ENCODE results near the gene SLC5A12.

Gene SLC5A12, protein sequence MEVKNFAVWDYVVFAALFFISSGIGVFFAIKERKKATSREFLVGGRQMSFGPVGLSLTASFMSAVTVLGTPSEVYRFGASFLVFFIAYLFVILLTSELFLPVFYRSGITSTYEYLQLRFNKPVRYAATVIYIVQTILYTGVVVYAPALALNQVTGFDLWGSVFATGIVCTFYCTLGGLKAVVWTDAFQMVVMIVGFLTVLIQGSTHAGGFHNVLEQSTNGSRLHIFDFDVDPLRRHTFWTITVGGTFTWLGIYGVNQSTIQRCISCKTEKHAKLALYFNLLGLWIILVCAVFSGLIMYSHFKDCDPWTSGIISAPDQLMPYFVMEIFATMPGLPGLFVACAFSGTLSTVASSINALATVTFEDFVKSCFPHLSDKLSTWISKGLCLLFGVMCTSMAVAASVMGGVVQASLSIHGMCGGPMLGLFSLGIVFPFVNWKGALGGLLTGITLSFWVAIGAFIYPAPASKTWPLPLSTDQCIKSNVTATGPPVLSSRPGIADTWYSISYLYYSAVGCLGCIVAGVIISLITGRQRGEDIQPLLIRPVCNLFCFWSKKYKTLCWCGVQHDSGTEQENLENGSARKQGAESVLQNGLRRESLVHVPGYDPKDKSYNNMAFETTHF

DNA sequence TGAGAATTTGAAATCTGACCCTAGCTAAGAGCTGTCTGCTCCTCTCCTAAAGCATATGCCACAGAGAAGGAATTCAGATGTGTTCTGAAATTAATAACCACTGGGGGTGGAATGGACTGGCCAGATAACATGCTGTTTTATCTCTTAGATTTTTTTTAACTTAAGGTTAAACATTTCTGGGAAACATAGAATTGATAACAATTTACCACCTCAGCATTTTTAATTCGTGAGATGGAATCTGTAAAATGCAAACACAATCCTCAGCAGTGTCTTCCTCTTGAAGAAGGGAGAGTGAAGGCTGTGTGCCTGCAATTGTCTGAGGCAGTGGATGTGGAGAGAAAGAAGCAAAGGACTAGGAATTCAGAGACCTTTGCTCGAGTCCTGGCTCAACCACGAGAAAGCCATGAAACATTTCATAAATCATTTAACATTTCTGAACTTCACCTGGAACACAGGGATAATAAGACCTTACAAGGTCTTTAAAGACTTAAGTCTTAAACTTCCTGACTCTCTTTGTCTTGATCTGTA, at the start of gene SLC5A12:
Gene SLC5A12, minus strand, starts transcription at position 113 of the 528 bp plus-strand sequence. CDS start 346 bp downstream, outside the sequence.
- DNase-seq = no peak

DNA sequence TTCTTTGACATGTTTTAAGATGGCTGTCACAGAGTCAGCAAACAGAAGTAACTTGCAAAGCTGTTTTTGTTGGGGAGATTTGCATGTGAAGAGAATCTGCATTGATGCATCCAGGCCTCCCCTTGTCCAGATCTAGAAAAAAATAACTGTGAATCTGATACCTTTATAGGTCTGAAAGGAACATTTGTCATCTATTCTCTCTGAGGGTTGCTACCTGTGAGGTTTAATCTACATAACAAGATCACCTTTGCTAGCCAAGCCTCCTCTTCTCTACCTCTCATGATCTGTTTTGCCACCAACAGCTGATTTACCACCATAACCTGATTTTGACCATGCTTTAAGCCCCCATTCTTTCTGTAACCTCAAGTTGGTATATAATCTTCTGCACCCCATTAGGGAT, 47.2 kb upstream of the SLC5A12 start:
- no peak for DNase-seq

GRCh38 chr11:26767060-26767459, 45.2 kb upstream of the SLC5A12 start:
- no peak for DNase-seq

DNA sequence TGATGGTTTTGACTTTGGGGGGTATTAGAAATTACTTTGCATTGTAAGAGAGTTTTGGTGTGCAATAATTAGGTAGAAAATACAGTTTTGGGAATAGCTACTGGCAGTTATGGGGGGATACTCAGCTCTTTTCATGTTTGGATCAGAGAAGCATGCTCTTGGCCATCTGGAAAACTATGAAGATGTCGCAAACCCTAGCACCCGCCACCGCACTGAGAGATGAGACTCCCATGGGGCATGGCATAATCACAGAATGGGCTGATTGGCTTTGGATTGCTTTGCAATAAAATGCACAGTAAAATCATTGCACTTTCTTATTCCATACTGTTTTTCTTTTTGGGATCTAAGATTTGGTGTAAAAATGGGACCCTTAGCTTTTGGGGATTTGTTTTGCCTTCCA, 43.5 kb upstream of the SLC5A12 start:
- no peak for DNase-seq

DNA sequence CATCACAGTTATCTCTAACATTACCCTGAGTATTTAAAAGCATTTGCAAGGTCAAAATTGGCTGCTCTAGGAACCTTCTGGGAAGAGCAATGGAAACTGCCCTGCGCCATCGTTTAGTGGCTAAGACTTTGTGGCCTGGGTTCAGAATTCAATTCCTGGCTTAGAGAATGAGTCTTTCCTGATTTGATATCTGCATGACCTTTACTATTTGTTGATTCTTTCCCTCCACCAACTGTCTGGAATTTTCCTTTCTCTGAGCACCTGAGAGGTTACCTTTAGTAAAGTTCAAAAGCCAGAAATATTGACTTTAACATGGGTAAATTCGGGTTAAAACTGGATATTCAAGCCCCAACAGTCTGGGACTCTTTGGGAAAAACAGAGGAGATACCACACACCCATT, 43.0 kb upstream of the SLC5A12 start:
- no peak for DNase-seq

- DNase-seq = no peak
These were observed 42.5 kb upstream of the SLC5A12 start for GRCh38 chr11:26764315-26764714.

GRCh38 chr11:26762089-26762488, 40.2 kb upstream of the SLC5A12 start:
- DNase-seq = no peak

GRCh38 chr11:26761361-26761809, 39.5 kb upstream of the SLC5A12 start:
- no peak for DNase-seq

GRCh38 chr11:26757995-26758394, 36.1 kb upstream of the SLC5A12 start:
- DNase-seq = no peak

DNA sequence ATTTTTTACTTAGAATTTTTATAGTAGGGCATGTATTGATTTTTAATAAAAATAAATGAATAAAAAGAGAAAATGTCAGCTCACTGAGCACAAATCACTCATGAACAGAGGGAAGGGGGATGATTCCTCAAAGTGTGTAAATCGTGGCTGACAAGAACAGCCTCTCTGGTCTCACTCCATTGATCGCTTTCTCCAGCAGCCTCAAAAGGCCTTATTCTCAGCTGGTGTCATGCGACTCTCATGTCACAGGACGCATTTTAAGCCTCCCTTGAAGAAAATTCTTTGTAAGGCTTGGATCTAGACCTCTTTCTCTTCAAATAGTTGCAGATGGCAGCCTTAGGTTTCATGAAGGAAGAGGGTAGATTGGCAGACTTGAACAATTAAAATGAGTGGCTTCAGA, 33.9 kb upstream of the SLC5A12 start:
- DNase-seq = no peak

DNA sequence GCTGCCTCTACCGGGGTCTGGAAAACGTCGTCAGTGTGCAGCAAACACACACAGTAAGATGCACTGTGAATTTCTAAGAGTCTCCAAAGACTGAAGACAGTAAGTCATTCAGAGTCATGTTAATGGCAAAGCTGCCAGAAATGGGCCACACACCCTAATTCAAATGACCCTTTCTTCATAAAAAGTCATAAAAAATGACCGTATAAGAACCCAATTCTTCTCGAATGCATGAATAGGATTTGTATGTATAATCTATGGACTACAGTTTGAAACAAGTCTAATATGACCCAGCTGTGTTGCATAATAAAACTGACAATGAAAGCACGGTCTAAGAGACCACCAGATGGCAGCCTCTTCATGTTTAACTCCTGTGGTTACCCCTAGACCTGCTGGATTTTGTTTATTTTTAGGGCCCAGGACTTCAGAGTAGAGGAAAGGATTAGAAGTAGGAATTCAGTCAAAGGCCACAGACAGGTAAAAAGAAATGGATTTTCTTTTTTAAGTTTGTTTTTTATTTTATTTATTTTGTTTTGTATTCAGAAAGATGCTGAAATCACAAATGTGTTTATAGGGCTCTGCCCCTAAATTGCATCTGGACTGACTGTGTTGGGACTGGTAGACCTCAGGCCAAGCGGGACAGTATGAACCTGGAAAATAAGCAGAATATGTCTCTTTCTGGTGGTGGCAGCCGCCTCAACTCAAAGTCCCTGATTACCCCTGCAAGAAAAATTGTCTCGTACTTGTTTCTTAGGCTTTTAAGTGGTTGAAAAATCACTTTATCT, 32.1 kb upstream of the SLC5A12 start:
- DNase-seq = peak; percentile 30

DNA sequence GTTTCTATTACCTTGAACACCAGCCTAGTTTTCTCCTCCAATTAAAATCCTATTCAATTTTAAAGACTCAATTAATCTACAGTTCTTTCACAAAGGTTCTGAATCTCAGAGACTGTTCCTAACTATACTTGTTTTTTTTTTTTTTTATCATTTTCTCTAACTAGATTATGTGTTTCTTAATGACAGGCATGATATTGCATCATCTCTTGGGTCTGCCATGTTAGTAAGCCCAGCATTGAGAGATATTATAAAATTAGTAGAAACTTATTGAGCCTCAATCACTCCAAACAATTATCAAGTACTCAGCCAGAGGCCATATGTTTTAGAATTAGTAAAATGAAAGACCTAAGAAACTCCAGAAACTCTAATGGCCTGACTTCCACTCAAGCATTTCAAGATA, 28.1 kb upstream of the SLC5A12 start:
- no peak for DNase-seq

DNA sequence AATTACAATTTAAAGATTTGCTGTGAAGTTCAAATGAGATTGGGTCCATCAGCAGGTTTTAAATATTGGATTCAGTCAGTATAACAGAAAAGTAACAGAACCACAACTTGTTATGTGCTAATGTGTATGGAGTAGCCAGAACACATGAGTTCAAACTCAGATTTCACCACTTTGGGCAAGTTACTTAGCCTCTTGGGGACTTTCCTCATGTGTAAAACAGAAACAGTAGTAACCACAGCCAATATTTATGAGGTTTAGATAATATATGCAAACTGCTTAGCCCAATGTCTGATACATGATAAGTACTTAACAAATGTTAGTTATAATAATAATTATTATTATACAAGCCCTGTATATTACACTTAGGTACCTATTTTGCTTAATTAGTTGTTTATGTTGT, 21.8 kb upstream of the SLC5A12 start:
- no peak for DNase-seq

GRCh38 chr11:26742966-26743365, 21.1 kb upstream of the SLC5A12 start:
- no peak for DNase-seq

GRCh38 chr11:26741036-26741435, 19.2 kb upstream of the SLC5A12 start:
- DNase-seq = no peak

GRCh38 chr11:26739366-26740073, 17.7 kb upstream of the SLC5A12 start:
- no peak for DNase-seq

GRCh38 chr11:26734691-26735090, 12.8 kb upstream of the SLC5A12 start:
- no peak for DNase-seq

DNA sequence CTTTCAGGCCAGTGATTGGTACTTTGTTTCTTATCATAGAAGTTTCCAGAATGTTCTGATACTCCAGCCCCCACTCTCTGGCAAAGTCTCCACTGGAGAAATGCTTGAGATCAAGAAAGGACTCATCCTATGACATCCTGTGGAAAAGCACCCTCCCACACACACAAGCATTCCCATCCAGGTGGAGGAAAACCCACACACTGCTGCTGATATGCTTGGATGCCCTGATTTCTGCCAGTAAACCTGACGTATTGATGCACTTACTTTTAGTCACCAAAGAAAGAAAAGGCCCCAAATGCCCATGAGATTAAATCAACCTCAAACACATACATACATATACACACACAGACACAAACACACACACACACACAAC, 9.2 kb upstream of the SLC5A12 start:
- no peak for DNase-seq

GRCh38 chr11:26730414-26731083, 8.7 kb upstream of the SLC5A12 start:
- no peak for DNase-seq

DNA sequence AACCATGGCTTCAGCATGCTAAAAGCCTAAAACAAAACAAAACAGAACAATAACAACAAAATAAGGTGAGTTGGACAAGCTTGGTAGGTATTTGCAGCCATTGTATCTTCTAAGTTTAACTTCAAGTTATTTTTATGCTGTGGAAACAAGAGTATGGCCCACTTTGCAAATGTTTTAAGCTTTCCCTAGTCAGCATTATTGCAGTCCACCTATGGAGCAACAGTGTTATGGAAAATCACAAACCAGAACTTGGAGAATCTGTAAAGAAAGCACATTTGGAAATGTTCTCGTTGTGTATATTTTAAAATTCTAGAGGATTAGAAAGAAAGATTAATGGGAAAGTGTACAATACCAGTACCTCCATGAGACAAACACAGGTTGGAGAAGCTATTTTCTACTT, 7.4 kb upstream of the SLC5A12 start:
- DNase-seq = no peak

DNA sequence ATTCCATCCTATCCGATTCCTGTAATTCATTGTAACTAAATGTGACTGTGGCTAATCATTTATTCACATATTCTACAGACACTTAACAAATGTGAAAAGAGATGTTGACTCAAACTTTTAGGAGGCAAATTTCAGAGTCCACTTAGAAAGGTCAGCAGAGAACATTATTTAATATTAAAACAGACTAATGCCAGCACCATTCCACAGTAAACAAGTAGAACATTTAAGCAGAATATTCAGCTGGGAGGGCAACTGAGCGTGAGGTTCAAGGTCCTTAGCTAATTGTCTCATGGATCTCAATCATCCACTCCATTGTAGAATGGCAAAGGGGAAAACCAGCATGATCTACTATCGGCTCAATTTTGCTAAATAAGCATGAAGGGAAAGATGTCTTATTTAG, 5.1 kb upstream of the SLC5A12 start:
- DNase-seq = no peak

DNA sequence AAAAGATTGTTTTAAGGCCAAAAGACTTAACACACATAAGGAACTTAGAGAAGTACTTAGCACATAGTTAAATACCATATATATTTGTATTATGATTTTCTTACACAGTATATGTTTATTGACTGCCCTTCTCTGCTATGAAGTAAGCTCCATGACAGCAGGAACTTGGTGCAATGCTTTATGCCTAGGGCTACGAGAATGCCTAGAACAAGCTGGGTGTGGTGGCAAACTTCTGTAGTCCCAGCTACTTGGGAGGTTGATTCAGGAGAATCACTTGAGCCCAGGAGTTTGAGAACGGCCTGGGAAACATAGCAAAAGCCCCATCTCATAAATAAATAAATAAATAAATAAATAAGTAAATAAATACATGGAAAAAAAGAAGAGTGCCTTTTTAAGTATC, 1.9 kb downstream of the SLC5A12 start:
- DNase-seq = no peak

All from T1000 (cell line).